Calu3 (cell line): ENCODE results near the gene ARL8A. TPM values are rescaled to one million over a fixed set of nuclear protein-coding genes. Genes with fewer than 3 reads are reported as not detected.

Experiments used
- Bru-seq: library from RNA; stranded (reverse); fragments of 400-500 nt; gene quantifications from one replicate; lab custom pipeline; 2021; lab: Mats Ljungman, UMichigan
- BruChase-seq, 2 experiments: library from RNA; stranded (reverse); fragments of 400-500 nt; gene quantifications; one replicate each; lab custom pipeline; 2021; lab: Mats Ljungman, UMichigan
- BruUV-seq: library from RNA; stranded (reverse); fragments of 400-500 nt; replicated peaks from 2 replicates; lab custom pipeline; 2021; lab: Mats Ljungman, UMichigan
- CTCF ChIA-PET: fragments of 300-600 bp; sonication (Branson Sonifier 250); formaldehyde crosslinking; loops from one replicate; lab custom pipeline; 2022; ENCODE audit warnings: antibody characterized with exemption; lab: Charles Lee
- DNase-seq: peaks from one replicate; pipeline ENCODE4 v3.0.0; 2022
- H3K27ac Mint-ChIP-seq: one replicate; pipeline ENCODE4 v1.8.0; 2022; ENCODE audit warnings: mixed read lengths; ENCODE audit not compliant: unreplicated experiment
- H3K27me3 Mint-ChIP-seq: one replicate; pipeline ENCODE4 v1.8.0; 2022; ENCODE audit warnings: mixed read lengths; ENCODE audit not compliant: unreplicated experiment
- H3K36me3 Mint-ChIP-seq: one replicate; pipeline ENCODE4 v1.8.0; 2022; ENCODE audit warnings: mild to moderate bottlenecking, moderate library complexity, mixed read lengths; ENCODE audit not compliant: insufficient read depth, unreplicated experiment
- H3K4me1 Mint-ChIP-seq: one replicate; pipeline ENCODE4 v1.8.0; 2022; ENCODE audit warnings: mild to moderate bottlenecking, low read depth, mixed read lengths; ENCODE audit not compliant: unreplicated experiment
- H3K4me3 Mint-ChIP-seq: one replicate; pipeline ENCODE4 v1.8.0; 2022; ENCODE audit warnings: mild to moderate bottlenecking, low read depth, moderate library complexity, mixed read lengths; ENCODE audit not compliant: unreplicated experiment
- H3K9me3 Mint-ChIP-seq: one replicate; pipeline ENCODE4 v1.8.0; 2022; ENCODE audit warnings: low read depth, mixed read lengths; ENCODE audit not compliant: unreplicated experiment
- intact Hi-C: fragments of 100-400 bp; cut with micrococcal nuclease; formaldehyde crosslinking; loops from one replicate; pipeline ENCODE4 v1.10.0; 2022; ENCODE audit not compliant: unreplicated experiment
- long read RNA-seq: library from polyadenylated mRNA; stranded (forward); transcript quantifications from one replicate; pipeline ENCODE4 v2.0.0, GENCODE V29; 2022
- total RNA-seq: library from RNA; stranded (reverse); gene quantifications from 2 replicates; pipeline ENCODE4 v1.2.3, GENCODE V29; 2022
- TF ChIP-seq, protein P1 (sequence below): fragments of 200-600 bp; IDR thresholded peaks from one replicate; pipeline ENCODE4 v1.8.0; 2022; ENCODE audit warnings: antibody characterized with exemption; ENCODE audit not compliant: unreplicated experiment

The ARL8A gene
- total RNA-seq (64.1 and 66.9 TPM in 2 replicates), Bru-seq, nascent RNA (percentile 65 among the genes with signal in this experiment), BruChase-seq, experiment 1, labeled RNA remaining after a 6-hour chase (percentile 76 among the genes with signal in this experiment), BruChase-seq, experiment 2, labeled RNA remaining after a 2-hour chase (percentile 79 among the genes with signal in this experiment)
- long read RNA-seq, transcript ARL8A-201 (7 exons, 1,793 nt), result major isoform, 70 of 94 reads
- long read RNA-seq, partial matches to known transcripts, result 1 of 94 reads
- long read RNA-seq, other reads (novel, unspliced or antisense), result 22 of 94 reads

DNA sequence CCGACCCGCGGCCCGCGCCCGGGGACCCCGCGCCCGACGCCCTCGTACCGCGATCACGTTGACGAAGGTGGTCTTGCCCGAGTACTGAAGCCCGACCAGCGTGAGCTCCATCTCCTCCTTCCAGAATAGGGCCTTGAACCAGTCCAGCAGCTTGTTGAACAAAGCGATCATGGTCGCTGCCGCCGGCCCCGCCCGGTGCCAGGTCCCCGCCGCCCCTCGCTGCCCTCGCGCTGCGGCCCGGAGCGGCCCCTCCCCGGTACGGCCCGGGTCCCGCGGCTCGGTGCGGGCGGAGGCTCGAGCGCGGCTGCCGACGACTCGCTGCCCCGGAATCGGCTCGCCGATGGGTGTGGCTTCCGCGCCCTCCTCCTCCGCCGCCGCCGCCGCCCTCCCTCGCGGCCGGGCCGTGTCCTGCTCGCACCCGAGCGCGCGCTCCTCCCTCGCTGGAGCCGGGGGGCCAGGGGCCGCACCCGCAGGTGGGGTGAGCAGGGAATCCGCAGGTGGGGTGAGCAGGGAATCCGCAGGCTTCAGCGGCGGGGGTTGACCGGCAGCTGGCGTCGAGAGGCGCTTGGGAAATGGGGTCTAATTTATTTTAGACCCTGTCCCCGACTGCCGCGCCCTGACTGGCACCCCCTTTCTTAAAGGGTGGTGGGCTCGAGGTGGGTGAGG is at the start of gene ARL8A:
Gene ARL8A (minus strand): TSS at position 336 of the 666 bp plus-strand sequence. CDS start 165 bp downstream, at position 171.
- CTCF ChIA-PET, result interaction anchor here (0.6 kb wide), 1 partner anchor 172 kb away, joined by 3 read pairs; no protein-coding TSS in a partner anchor
- peak; percentile 79 for DNase-seq
- TF ChIP-seq, protein P1, sequence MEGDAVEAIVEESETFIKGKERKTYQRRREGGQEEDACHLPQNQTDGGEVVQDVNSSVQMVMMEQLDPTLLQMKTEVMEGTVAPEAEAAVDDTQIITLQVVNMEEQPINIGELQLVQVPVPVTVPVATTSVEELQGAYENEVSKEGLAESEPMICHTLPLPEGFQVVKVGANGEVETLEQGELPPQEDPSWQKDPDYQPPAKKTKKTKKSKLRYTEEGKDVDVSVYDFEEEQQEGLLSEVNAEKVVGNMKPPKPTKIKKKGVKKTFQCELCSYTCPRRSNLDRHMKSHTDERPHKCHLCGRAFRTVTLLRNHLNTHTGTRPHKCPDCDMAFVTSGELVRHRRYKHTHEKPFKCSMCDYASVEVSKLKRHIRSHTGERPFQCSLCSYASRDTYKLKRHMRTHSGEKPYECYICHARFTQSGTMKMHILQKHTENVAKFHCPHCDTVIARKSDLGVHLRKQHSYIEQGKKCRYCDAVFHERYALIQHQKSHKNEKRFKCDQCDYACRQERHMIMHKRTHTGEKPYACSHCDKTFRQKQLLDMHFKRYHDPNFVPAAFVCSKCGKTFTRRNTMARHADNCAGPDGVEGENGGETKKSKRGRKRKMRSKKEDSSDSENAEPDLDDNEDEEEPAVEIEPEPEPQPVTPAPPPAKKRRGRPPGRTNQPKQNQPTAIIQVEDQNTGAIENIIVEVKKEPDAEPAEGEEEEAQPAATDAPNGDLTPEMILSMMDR, result no peak
- peak within 1 kb of the TSS; percentile 79 for H3K4me3 Mint-ChIP-seq
- H3K36me3 Mint-ChIP-seq, result peaks cover 28% of the 10 kb centered on the region
- BruUV-seq, result no TSS peak
- H3K4me1 Mint-ChIP-seq, result peaks cover 12% of the 10 kb centered on the region
- no peaks in the 10 kb centered on the region for H3K27me3 Mint-ChIP-seq
- intact Hi-C loops, result no loop called here
- peak within 1 kb of the TSS; percentile 66 for H3K27ac Mint-ChIP-seq
- H3K9me3 Mint-ChIP-seq, result no peaks in the 10 kb centered on the region

DNA sequence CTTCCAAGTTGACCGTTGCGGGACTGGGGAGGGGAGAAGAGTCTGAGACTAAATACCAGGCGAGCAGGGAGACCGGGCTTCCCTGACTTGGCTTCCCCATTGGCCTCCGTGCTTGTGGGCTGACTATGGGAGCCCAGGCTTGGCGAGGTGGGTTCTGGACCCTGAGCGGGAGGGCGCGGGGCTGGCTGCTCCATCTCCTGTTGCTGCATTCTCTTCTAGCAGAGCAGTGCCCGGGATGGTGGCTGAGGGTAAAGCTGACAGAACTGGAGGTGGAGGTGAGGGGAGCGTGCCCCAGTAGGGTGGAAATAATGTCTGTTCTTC is 49.8 kb upstream of the ARL8A start:
- CTCF ChIA-PET, result interaction anchor here (1.4 kb wide), 1 partner anchor 16 kb away, joined by 5 read pairs; no protein-coding TSS in a partner anchor
- H3K27me3 Mint-ChIP-seq, result peaks cover 79% of the 10 kb centered on the region
- no peak overlapping the region for H3K4me3 Mint-ChIP-seq
- no peak for DNase-seq
- intact Hi-C loops, result no loop called here
- no peaks in the 10 kb centered on the region for H3K36me3 Mint-ChIP-seq
- no peak overlapping the region for H3K27ac Mint-ChIP-seq
- no TSS peak for BruUV-seq
- no peaks in the 10 kb centered on the region for H3K9me3 Mint-ChIP-seq
- TF ChIP-seq, protein P1, result no peak
- peaks cover 17% of the 10 kb centered on the region for H3K4me1 Mint-ChIP-seq

DNA sequence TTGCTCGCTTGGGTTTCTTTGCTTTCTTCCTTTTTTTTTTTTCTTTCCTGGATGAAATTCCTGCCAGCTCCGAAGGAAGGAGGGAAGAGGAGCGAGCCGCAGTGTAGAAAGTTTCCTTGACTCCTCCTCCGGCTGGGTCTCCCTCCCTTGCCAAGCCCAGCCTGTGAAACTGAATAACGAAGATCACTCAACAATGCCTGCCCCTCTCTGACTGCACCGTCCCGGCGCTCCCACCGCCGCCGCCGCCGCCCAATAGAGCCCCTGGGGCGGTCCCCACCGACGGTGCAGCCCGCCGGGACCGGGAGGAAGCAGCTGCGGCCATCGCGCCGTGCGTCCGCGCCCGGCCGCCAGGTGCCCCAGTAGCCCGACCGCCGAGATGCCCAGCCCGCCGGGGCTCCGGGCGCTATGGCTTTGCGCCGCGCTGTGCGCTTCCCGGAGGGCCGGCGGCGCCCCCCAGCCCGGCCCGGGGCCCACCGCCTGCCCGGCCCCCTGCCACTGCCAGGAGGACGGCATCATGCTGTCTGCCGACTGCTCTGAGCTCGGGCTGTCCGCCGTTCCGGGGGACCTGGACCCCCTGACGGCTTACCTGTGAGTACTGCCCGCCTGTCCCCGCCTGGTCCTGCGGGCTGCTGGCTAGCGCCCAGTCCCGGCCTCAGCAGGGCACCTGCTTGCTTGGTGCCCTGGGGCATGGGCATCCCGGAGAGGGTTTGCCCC is 49.2 kb upstream of the ARL8A start, which contains the start of gene LGR6:
Gene LGR6 (plus strand): TSS at position 186 of the 714 bp plus-strand sequence. CDS start 191 bp downstream, at position 377.
- intact Hi-C loops, result loop anchor here (1.0 kb wide), 1 partner anchor 122 kb away; no protein-coding TSS in a partner anchor
- H3K4me3 Mint-ChIP-seq, result no peak within 1 kb of the TSS

More for the DNA sequence above, 49.2 kb upstream of the ARL8A start, which contains the start of gene LGR6:
- Mint-ChIP-seq H3K36me3 (no peaks in the 10 kb centered on the region), H3K4me1 (peaks cover 12% of the 10 kb centered on the region), H3K9me3 (no peaks in the 10 kb centered on the region), H3K27me3 (peaks cover 79% of the 10 kb centered on the region), H3K27ac (no peak within 1 kb of the TSS)
- DNase-seq, result no peak
- TF ChIP-seq, protein P1, result no peak
- BruUV-seq, result no TSS peak
- CTCF ChIA-PET, result interaction anchor here (0.9 to 2.1 kb wide), 9 partner anchors 14 to 526 kb away, joined by 3 to 26 read pairs (median 5); no protein-coding TSS in a partner anchor
